WTC11 (cell line): ENCODE results near the gene ENO1. TPM values are rescaled to one million over a fixed set of nuclear protein-coding genes. Genes with fewer than 3 reads are reported as not detected.

Experiments
- ATAC-seq: fragments of 200-7000 bp; cut with Tn5 transposase; 2 replicates; pipeline ENCODE4 v1.10.0; 2021; ENCODE audit warnings: mild to moderate bottlenecking, moderate library complexity
- CTCF ChIA-PET: fragments of 300-600 bp; sonication (Branson Sonifier 250); formaldehyde crosslinking; loops from one replicate; lab custom pipeline; 2021; ENCODE audit warnings: antibody characterized with exemption; lab: Charles Lee
- POLR2A ChIA-PET: fragments of 350-600 bp; sonication (Branson Sonifier 250); formaldehyde crosslinking; loops from one replicate; lab custom pipeline; 2021; ENCODE audit warnings: antibody characterized with exemption; lab: Charles Lee
- DNase-seq: peaks from one replicate; pipeline ENCODE4 v3.0.0; 2021; ENCODE audit warnings: low spot score
- H3K27ac Mint-ChIP-seq: 2 replicates; pipeline ENCODE4 v1.8.0; 2021; ENCODE audit warnings: mixed read lengths
- H3K27me3 Mint-ChIP-seq: 2 replicates; pipeline ENCODE4 v1.8.0; 2021; ENCODE audit warnings: low read depth, mild to moderate bottlenecking, moderate library complexity, mixed read lengths
- H3K36me3 Mint-ChIP-seq: 2 replicates; pipeline ENCODE4 v1.8.0; 2021; ENCODE audit warnings: mixed read lengths
- H3K4me1 Mint-ChIP-seq: 2 replicates; pipeline ENCODE4 v1.8.0; 2022; ENCODE audit warnings: mixed read lengths
- H3K4me3 Mint-ChIP-seq: 2 replicates; pipeline ENCODE4 v1.8.0; 2021; ENCODE audit warnings: mild to moderate bottlenecking, moderate library complexity, mixed read lengths
- H3K9me3 Mint-ChIP-seq: 2 replicates; pipeline ENCODE4 v1.8.0; 2021; ENCODE audit warnings: mixed read lengths
- ERG ChIP-seq: fragments of 250-450 bp; sonication (Bioruptor Pico); IDR thresholded peaks from 2 replicates; pipeline ENCODE4 v1.8.0; 2021; ENCODE audit warnings: mild to moderate bottlenecking
- FOXP4 ChIP-seq: sonication (generic); formaldehyde crosslinking; IDR thresholded peaks from 2 replicates; pipeline ENCODE4 v1.8.0; 2022; ENCODE audit warnings: mild to moderate bottlenecking, missing genetic modification reagents
- GABPB1 ChIP-seq: sonication (generic); formaldehyde crosslinking; IDR thresholded peaks from 2 replicates; pipeline ENCODE4 v1.8.1; 2023; ENCODE audit warnings: mild to moderate bottlenecking, missing genetic modification reagents
- IRF2 ChIP-seq: sonication (generic); formaldehyde crosslinking; IDR thresholded peaks from 2 replicates; pipeline ENCODE4 v1.8.0; 2022; ENCODE audit warnings: low read depth, missing genetic modification reagents, borderline replicate concordance
- MLX ChIP-seq: sonication (generic); formaldehyde crosslinking; IDR thresholded peaks from 2 replicates; pipeline ENCODE4 v1.8.1; 2023; ENCODE audit warnings: mild to moderate bottlenecking, missing genetic modification reagents, moderate library complexity
- NFE2L1 ChIP-seq: sonication (generic); formaldehyde crosslinking; IDR thresholded peaks from 2 replicates; pipeline ENCODE4 v1.8.1; 2023; ENCODE audit warnings: missing genetic modification reagents
- NR1H2 ChIP-seq: sonication (generic); formaldehyde crosslinking; IDR thresholded peaks from 2 replicates; pipeline ENCODE4 v1.9.0; 2021; ENCODE audit warnings: mild to moderate bottlenecking, moderate library complexity, missing genetic modification reagents
- PRRX2 ChIP-seq: fragments of 250-450 bp; sonication (Bioruptor Pico); IDR thresholded peaks from 2 replicates; pipeline ENCODE4 v1.8.0; 2021; ENCODE audit warnings: mild to moderate bottlenecking
- ZNF121 ChIP-seq: sonication (generic); formaldehyde crosslinking; IDR thresholded peaks from 2 replicates; pipeline ENCODE4 v1.8.0; 2023; ENCODE audit warnings: missing genetic modification reagents
- ZNF219 ChIP-seq: sonication (generic); formaldehyde crosslinking; IDR thresholded peaks from 2 replicates; pipeline ENCODE4 v1.8.0; 2023; ENCODE audit warnings: missing genetic modification reagents, mild to moderate bottlenecking, borderline replicate concordance
- ZNF232 ChIP-seq: sonication (generic); formaldehyde crosslinking; IDR thresholded peaks from 2 replicates; pipeline ENCODE4 v1.8.0; 2022; ENCODE audit warnings: mild to moderate bottlenecking, missing genetic modification reagents
- ZNF263 ChIP-seq: sonication (generic); formaldehyde crosslinking; IDR thresholded peaks from 2 replicates; pipeline ENCODE4 v1.8.1; 2022; ENCODE audit warnings: low read depth, mild to moderate bottlenecking, moderate library complexity, missing genetic modification reagents
- ZNF396 ChIP-seq: fragments of 250-450 bp; sonication (Bioruptor Pico); IDR thresholded peaks from 2 replicates; pipeline ENCODE4 v1.8.0; 2021; ENCODE audit warnings: mild to moderate bottlenecking, moderate library complexity, borderline replicate concordance
- ZNF425 ChIP-seq: fragments of 250-450 bp; sonication (Bioruptor Pico); conservative IDR thresholded peaks from 2 replicates; pipeline ENCODE4 v1.9.0; 2021; ENCODE audit warnings: mild to moderate bottlenecking
- ZNF532 ChIP-seq: fragments of 250-450 bp; sonication (Bioruptor Pico); IDR thresholded peaks from 2 replicates; pipeline ENCODE4 v1.9.0; 2021; ENCODE audit warnings: mild to moderate bottlenecking, borderline replicate concordance
- ZNF671 ChIP-seq: fragments of 250-450 bp; sonication (Bioruptor Pico); IDR thresholded peaks from 2 replicates; pipeline ENCODE4 v1.8.0; 2021; ENCODE audit warnings: mild to moderate bottlenecking
- total RNA-seq: library from RNA; stranded (reverse); gene quantifications from 3 replicates; pipeline ENCODE4 v1.2.3, GENCODE V29; 2021

The ENO1 gene
- total RNA-seq, 1 experiment from 2014 or later = 1,978 TPM

DNA sequence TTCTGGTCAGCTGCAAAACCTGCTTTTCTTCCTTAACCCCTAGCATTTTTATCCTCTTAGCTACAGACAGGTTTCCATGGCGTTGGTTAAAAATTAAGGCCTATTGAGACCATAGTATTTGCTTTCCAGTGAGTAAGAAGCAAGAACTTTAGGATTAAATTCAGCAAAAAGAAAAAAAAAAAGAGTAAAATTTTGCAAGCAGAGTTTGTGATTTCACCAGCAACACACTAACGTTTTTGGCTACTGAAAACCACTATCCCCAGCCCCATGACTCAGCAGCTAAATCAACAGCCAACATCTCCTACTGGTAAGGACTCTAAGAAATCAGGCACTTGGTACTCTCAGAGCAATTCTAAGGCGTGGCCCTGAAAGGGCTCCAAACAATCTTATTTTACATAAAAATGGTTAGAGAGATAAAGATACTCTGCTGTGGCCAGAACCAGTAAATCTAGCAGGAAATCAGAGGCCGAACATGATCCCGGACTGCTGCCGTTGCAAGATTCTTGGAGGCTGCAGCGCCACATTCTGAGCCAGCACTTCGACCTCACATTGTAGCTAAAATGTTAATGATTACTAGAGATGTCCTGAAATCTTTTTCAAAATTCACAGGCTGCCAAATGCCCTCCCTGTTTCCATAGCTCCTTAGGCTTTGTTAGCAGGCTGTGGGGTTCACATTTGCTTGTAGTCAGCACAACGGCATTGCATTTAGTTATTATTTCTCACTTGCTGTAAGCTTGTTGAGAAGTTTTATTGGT lies 1.6 kb upstream of the ENO1 start:
- TF ChIP-seq NFE2L1 (CRISPR knock-in tag) (peak; percentile 92), ERG (CRISPR knock-in tag) (no peak), ZNF232 (CRISPR knock-in tag) (0 out of 2 replicates have a peak, but pooled peaks have one; percentile 21), GABPB1 (CRISPR knock-in tag) (peak; percentile 67)
- peaks cover 44% of the 10 kb centered on the region for H3K4me1 Mint-ChIP-seq
- POLR2A ChIA-PET = no interaction called here
- no peaks in the 10 kb centered on the region for H3K9me3 Mint-ChIP-seq
- peaks cover 28% of the 10 kb centered on the region for H3K36me3 Mint-ChIP-seq
- peaks cover 18% of the 10 kb centered on the region for H3K27me3 Mint-ChIP-seq
- peak overlapping the region; percentile 69 for H3K4me3 Mint-ChIP-seq
- peak overlapping the region; percentile 91 for H3K27ac Mint-ChIP-seq
- CTCF ChIA-PET = interaction anchor here (0.6 to 3.5 kb wide), 11 partner anchors 12 to 177 kb away, joined by 3 to 32 read pairs (median 4); no protein-coding TSS in a partner anchor
- ATAC-seq (peak; percentile 20), DNase-seq (no peak)

DNA sequence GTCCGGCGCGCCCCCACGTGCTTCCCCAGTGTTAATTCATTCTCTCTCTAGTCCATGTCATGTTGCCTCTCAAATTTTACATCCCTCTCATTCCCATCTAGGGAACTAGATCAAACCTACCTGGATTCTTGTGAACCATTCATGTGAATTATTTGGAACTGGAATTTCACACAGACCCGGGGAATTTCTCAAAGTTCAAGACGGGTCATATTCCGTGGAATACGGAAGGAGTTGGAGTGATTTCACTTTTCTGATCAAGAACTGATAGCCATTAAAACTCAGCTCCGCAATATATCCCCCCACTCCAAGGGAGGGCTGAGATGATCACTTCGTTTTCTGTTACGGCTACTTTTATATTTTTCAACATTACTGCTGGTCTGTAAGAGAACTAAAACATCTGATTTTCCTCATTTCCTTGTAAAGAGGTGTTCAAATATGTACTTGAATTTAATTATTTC lies 1.0 kb upstream of the ENO1 start:
- ATAC-seq = no peak
- TF ChIP-seq ZNF219 (CRISPR knock-in tag) = no peak
- TF ChIP-seq ZNF532 (CRISPR knock-in tag) = no peak
- TF ChIP-seq ZNF396 (CRISPR knock-in tag) = no peak
- TF ChIP-seq IRF2 (CRISPR knock-in tag) = no peak
- no peak for TF ChIP-seq ZNF263 (CRISPR knock-in tag)
- TF ChIP-seq MLX = no peak
- TF ChIP-seq NR1H2 (CRISPR knock-in tag) = no peak
- TF ChIP-seq PRRX2 (CRISPR knock-in tag) = no peak
- TF ChIP-seq ZNF671 (CRISPR knock-in tag) = no peak
- TF ChIP-seq FOXP4 (CRISPR knock-in tag) = no peak
- TF ChIP-seq ZNF121 = no peak
- TF ChIP-seq ZNF232 (CRISPR knock-in tag) = no peak
- no peak for TF ChIP-seq GABPB1 (CRISPR knock-in tag)
- TF ChIP-seq ZNF425 (CRISPR knock-in tag) = no peak
- TF ChIP-seq, all 79 proteins: peak for 0
- Mint-ChIP-seq H3K27me3 (peaks cover 14% of the 10 kb centered on the region), H3K4me3 (peak overlapping the region; percentile 69), H3K27ac (peak overlapping the region; percentile 91), H3K36me3 (peaks cover 34% of the 10 kb centered on the region), H3K9me3 (no peaks in the 10 kb centered on the region), H3K4me1 (peaks cover 50% of the 10 kb centered on the region)
- DNase-seq = no peak
- ChIA-PET POLR2A (interaction anchor here (1.3 kb wide), 1 partner anchor 13 kb away, joined by 7 read pairs; no protein-coding TSS in a partner anchor), CTCF (interaction anchor here (0.6 to 3.5 kb wide), 9 partner anchors 13 to 471 kb away, joined by 3 to 32 read pairs (median 4); partner anchors contain the start of gene H6PD)
